C4-2B (cell line): ENCODE results near the gene BRCC3.

Experiments used
- H3K27ac ChIP-seq: fragments of 450-650 bp; 2 replicates; pipeline ENCODE4 v1.5.1; 2017
- ZFX ChIP-seq: fragments of 450-650 bp; IDR thresholded peaks from 2 replicates; pipeline ENCODE4 v1.6.1; 2017
- TF ChIP-seq, protein P1 (sequence below): fragments of 450-650 bp; conservative IDR thresholded peaks from 2 replicates; pipeline ENCODE4 v1.5.1; 2017; ENCODE audit warnings: mild to moderate bottlenecking

The BRCC3 gene

DNA sequence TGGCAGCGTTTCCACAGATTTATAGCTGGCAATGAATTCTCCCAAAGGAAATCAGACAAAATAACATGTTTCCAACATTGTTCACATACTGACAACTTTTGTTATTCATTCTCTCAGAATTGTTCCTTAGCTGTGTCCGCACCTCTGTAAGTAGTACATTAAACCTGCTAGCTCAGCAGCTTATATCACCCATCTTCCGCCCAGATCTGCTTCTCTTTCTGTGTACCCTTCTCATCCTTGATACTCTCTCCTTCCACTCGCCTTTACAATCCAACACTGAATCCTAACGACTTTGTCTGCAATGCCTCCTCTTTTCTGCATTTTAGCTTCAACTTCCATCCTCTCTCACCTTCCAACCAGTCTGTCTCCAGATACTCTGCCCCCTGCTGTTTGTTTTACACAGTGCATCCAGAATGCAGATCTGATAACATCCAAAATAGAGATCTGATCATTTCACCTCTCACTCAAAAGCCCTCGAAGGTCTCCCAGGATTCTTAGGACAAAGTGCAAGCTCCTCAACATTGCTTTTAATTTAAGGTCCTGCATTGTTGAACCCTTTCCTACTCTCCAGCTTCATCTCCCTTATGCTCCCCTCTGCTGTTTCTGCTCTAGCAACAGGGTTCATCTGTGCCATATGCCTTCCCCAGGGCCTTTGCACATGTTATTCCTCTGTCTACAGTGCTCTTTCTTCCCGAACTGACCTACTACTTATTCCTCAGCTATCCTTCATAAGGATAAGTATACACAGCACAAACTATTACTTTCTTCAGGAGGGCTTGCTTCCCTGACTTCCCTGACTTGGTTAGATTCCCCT, 77.6 kb downstream of the BRCC3 start:
- H3K27ac ChIP-seq = no peak overlapping the region
- no peak for TF ChIP-seq ZFX
- TF ChIP-seq, protein P1, sequence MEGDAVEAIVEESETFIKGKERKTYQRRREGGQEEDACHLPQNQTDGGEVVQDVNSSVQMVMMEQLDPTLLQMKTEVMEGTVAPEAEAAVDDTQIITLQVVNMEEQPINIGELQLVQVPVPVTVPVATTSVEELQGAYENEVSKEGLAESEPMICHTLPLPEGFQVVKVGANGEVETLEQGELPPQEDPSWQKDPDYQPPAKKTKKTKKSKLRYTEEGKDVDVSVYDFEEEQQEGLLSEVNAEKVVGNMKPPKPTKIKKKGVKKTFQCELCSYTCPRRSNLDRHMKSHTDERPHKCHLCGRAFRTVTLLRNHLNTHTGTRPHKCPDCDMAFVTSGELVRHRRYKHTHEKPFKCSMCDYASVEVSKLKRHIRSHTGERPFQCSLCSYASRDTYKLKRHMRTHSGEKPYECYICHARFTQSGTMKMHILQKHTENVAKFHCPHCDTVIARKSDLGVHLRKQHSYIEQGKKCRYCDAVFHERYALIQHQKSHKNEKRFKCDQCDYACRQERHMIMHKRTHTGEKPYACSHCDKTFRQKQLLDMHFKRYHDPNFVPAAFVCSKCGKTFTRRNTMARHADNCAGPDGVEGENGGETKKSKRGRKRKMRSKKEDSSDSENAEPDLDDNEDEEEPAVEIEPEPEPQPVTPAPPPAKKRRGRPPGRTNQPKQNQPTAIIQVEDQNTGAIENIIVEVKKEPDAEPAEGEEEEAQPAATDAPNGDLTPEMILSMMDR = peak; percentile 63

DNA sequence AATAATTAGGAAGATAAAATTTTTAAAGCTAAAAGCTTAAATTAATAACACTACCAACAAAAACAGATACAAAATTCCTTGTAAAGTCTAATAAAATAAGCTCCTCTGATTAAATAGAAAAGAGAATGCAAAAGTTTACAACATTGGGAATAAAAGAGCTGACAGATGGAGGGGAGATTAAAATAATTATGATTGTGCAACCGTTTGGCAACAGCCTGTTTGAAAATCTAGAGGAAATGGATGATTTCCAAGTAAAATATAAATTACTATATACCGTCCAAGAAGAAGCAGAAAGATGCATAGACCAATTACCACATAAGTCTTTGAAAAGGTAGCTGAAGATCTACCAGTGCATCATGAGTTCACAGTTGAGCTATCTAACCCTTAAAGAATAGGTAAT, 98.6 kb downstream of the BRCC3 start:
- TF ChIP-seq ZFX = no peak
- TF ChIP-seq, protein P1 = no peak
- H3K27ac ChIP-seq = no peak overlapping the region
